Parathyroid adenoma (tissue), 2 donors: ENCODE data around the gene KAZN.

Source experiments
- H2AFZ ChIP-seq: fragments of 300-600 bp; sonication (generic); one replicate; pipeline ENCODE4 v1.7.0; 2017; ENCODE audit warnings: antibody characterized with exemption, mild to moderate bottlenecking
- H3K27ac ChIP-seq: fragments of 300-600 bp; sonication (generic); one replicate; pipeline ENCODE4 v1.7.0; 2017
- H3K27me3 ChIP-seq: fragments of 300-600 bp; sonication (generic); one replicate; pipeline ENCODE4 v1.7.0; 2017; ENCODE audit warnings: low read length; ENCODE audit not compliant: control insufficient read depth, insufficient read depth
- H3K36me3 ChIP-seq: fragments of 300-600 bp; sonication (generic); one replicate; pipeline ENCODE4 v1.7.0; 2017; ENCODE audit warnings: low read length; ENCODE audit not compliant: control insufficient read depth, insufficient read depth
- H3K4me1 ChIP-seq: fragments of 300-600 bp; sonication (generic); one replicate; pipeline ENCODE4 v1.7.0; 2017; ENCODE audit warnings: control low read depth
- H3K4me2 ChIP-seq: fragments of 300-600 bp; sonication (generic); one replicate; pipeline ENCODE4 v1.7.0; 2017; ENCODE audit warnings: low read length
- H3K4me3 ChIP-seq: fragments of 300-600 bp; sonication (generic); one replicate; pipeline ENCODE4 v1.7.0; 2017; ENCODE audit warnings: low read depth, low read length
- H3K79me2 ChIP-seq: fragments of 300-600 bp; sonication (generic); one replicate; pipeline ENCODE4 v1.7.0; 2017; ENCODE audit warnings: control low read depth
- H3K9ac ChIP-seq: fragments of 300-600 bp; sonication (generic); one replicate; pipeline ENCODE4 v1.7.0; 2017; ENCODE audit warnings: mild to moderate bottlenecking
- H3K9me3 ChIP-seq: fragments of 300-600 bp; sonication (generic); one replicate; pipeline ENCODE4 v1.7.0; 2017; ENCODE audit warnings: low read length; ENCODE audit not compliant: control insufficient read depth
- TF ChIP-seq, protein P1 (sequence below): fragments of 300-600 bp; sonication (generic); IDR thresholded peaks from one replicate; pipeline ENCODE4 v1.7.0; 2017; ENCODE audit warnings: antibody characterized with exemption, mild to moderate bottlenecking
- donor health status: primary hyperparathyroidism.

Gene KAZN

DNA sequence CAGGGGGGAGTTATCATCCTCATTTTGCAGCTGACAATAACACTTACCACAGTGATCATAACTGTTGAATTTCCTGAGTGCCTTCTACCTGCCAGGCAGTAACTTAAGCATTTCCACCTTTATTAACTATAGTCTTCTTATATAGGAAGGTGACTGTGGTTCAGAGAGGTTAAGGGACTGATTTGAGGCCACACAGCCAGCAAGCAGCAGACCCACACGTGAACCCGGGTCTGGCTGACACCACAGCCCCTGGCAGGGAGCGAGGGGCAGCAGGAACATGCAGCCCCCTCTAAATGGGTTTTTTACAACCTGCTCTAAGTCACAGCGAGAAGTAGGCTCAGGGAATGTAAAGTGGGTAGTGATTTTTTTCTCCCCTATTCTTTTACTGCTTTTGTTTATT is 248.2 kb downstream of the KAZN start:
- no peak overlapping the region for H2AFZ ChIP-seq

DNA sequence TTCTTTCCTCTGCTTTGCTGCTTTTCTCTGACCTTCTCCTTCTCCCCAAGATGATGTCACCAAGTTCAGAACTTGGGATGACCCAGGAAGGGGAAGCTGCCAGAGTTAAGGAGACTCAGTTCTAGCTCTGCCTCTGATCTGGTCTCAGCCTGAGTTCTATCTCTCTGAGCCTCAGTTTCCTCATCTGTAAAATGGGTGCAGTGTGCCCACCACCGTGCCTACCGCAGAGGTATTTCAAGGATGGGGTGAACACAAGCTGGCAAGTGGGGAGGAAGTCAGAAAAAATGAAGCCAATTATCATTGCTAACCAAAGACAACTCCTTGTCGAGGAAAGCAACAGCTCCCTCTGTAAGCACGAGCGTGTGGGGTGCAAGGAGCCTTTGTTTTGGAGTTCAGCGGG is 249.7 kb downstream of the KAZN start:
- Histone ChIP-seq H3K79me2 (no peaks in the 10 kb centered on the region), H3K27ac (no peak overlapping the region), H2AFZ (no peak overlapping the region), H3K36me3 (no peaks in the 10 kb centered on the region), H3K4me1 (no peaks in the 10 kb centered on the region), H3K27me3 (no peaks in the 10 kb centered on the region), H3K9ac (no peak overlapping the region), H3K4me2 (no peak overlapping the region), H3K9me3 (no peaks in the 10 kb centered on the region), H3K4me3 (no peak overlapping the region)
- TF ChIP-seq, protein P1, sequence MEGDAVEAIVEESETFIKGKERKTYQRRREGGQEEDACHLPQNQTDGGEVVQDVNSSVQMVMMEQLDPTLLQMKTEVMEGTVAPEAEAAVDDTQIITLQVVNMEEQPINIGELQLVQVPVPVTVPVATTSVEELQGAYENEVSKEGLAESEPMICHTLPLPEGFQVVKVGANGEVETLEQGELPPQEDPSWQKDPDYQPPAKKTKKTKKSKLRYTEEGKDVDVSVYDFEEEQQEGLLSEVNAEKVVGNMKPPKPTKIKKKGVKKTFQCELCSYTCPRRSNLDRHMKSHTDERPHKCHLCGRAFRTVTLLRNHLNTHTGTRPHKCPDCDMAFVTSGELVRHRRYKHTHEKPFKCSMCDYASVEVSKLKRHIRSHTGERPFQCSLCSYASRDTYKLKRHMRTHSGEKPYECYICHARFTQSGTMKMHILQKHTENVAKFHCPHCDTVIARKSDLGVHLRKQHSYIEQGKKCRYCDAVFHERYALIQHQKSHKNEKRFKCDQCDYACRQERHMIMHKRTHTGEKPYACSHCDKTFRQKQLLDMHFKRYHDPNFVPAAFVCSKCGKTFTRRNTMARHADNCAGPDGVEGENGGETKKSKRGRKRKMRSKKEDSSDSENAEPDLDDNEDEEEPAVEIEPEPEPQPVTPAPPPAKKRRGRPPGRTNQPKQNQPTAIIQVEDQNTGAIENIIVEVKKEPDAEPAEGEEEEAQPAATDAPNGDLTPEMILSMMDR = no peak

More for the DNA sequence above, 248.2 kb downstream of the KAZN start:
- Histone ChIP-seq H3K9me3 (no peaks in the 10 kb centered on the region), H3K79me2 (no peaks in the 10 kb centered on the region), H3K36me3 (no peaks in the 10 kb centered on the region), H3K27ac (no peak overlapping the region), H3K4me1 (no peaks in the 10 kb centered on the region), H3K9ac (no peak overlapping the region), H3K4me2 (no peak overlapping the region), H3K4me3 (no peak overlapping the region), H3K27me3 (no peaks in the 10 kb centered on the region)
- TF ChIP-seq, protein P1 = no peak

DNA sequence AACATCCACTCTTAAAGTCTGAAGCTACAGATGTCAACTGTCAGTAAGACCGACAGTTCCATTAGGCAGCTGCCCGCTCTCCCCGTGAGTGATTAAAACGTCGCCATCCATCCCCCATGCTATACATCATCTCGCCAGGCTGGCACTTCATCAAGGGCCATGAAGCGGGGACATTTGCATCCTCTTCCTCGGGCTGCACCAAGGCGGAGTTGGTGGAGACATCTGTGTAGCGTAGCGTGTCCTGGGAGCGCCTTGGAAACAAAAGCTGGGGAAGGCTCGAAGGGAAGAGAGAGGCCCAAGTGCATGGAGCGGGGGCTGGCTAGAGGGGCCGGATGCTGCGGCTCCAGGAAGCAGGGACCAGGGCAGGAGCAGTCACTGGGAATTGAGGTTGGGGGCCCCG is 250.1 kb downstream of the KAZN start:
- no peaks in the 10 kb centered on the region for H3K79me2 ChIP-seq
- H3K27ac ChIP-seq = no peak overlapping the region
- H3K36me3 ChIP-seq = no peaks in the 10 kb centered on the region
- H3K4me3 ChIP-seq = no peak overlapping the region
- H3K4me1 ChIP-seq = no peaks in the 10 kb centered on the region
- H3K4me2 ChIP-seq = no peak overlapping the region
- H3K27me3 ChIP-seq = no peaks in the 10 kb centered on the region
- TF ChIP-seq, protein P1 = no peak
- no peak overlapping the region for H2AFZ ChIP-seq
- H3K9ac ChIP-seq = no peak overlapping the region
- no peaks in the 10 kb centered on the region for H3K9me3 ChIP-seq

DNA sequence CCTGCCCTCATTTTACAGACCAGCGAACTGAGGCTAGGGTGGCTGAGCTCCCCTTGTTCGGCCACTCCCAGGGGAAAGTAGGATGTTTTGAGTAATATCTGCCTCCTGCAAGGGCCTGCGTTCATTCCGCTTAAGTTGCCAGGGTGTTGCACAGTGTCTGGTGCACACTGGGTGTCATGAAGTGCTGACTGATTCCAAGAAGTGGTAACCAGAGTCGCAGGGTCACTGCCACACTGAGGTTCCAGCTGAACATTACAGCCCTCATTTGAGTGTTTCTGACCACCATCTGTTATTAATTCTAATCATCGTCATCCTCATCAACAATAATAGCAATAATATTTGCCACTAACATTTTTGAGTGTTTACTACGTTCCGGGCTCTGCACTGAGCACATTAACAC is 250.6 kb downstream of the KAZN start:
- no peaks in the 10 kb centered on the region for H3K79me2 ChIP-seq
- no peak overlapping the region for H3K4me2 ChIP-seq
- H3K9me3 ChIP-seq = no peaks in the 10 kb centered on the region
- TF ChIP-seq, protein P1 = no peak
- no peaks in the 10 kb centered on the region for H3K36me3 ChIP-seq
- H3K27me3 ChIP-seq = no peaks in the 10 kb centered on the region
- no peak overlapping the region for H2AFZ ChIP-seq
- H3K27ac ChIP-seq = no peak overlapping the region
- H3K4me3 ChIP-seq = no peak overlapping the region
- no peaks in the 10 kb centered on the region for H3K4me1 ChIP-seq
- no peak overlapping the region for H3K9ac ChIP-seq

DNA sequence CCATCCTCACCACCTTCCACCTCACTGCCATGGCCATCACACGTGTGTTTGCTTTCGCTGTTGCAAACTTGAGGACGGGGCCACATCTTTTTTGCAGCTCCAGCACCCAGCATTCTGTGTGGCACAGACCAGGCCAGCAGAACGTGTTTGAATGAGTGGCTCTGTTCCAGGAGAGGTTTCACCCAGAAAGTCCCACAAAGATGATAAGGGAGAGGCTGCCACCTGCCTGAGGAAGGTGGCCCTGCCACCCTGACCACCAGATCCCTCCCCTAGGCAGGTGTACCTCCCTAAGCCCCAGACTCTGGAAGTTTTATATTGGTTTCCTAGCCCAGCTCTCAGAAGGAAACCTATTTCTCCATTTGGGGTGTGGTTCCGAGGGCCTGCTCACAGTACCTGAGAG is 252.1 kb downstream of the KAZN start:
- H3K27ac ChIP-seq = no peak overlapping the region
- TF ChIP-seq, protein P1 = no peak
- H3K4me3 ChIP-seq = no peak overlapping the region
- no peaks in the 10 kb centered on the region for H3K36me3 ChIP-seq
- no peaks in the 10 kb centered on the region for H3K9me3 ChIP-seq
- H3K9ac ChIP-seq = no peak overlapping the region
- H2AFZ ChIP-seq = no peak overlapping the region
- no peaks in the 10 kb centered on the region for H3K79me2 ChIP-seq
- H3K4me2 ChIP-seq = no peak overlapping the region
- H3K4me1 ChIP-seq = no peaks in the 10 kb centered on the region
- H3K27me3 ChIP-seq = no peaks in the 10 kb centered on the region
